HG02571 (cell line): Measurements from ENCODE around the gene PSMD3.
"Not testable (repeated sequence)": the region's sequence is repeated elsewhere in the genome, so short reads cannot be mapped to it uniquely, and the experiment has no call there.

Experiments
- ATAC-seq: cut with Tn5 transposase; IDR thresholded peaks from one replicate; pipeline ENCODE4 v1.9.1; 2021; ENCODE audit warnings: mild to moderate bottlenecking, moderate library complexity; ENCODE audit not compliant: unreplicated experiment

The PSMD3 gene

DNA sequence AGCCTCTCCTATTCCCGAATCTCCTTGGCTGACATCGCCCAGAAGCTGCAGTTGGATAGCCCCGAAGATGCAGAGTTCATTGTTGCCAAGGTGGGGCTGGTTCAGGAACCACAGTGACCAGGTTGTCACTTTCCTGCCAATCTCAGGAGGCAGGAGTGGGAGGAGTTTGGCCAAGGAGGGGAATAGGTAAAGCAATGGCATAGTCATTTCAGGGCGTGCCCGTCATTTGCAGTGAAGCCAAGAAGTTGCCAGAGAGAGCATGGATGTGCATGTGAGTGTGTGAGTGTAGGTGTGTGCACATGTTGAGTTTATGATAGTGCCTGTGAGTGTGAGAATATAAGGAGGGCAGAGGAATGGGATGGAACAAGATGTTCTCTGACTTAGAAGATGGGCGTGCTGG is 14.8 kb downstream of the PSMD3 start:
- no peak for ATAC-seq

DNA sequence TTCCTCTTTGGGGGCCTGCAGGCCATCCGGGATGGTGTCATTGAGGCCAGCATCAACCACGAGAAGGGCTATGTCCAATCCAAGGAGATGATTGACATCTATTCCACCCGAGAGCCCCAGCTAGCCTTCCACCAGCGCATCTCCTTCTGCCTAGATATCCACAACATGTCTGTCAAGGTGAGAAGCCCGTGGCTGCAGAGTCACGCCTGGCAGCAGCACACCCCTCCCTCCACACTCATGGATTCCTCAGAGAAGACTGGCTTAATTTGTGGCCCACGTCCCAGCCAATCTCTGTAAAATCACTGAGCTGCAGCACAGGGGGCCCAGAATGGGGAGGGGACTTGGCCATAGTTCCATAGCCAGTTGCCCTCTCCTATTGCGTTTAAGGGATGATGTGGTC is 15.6 kb downstream of the PSMD3 start:
- no peak for ATAC-seq

DNA sequence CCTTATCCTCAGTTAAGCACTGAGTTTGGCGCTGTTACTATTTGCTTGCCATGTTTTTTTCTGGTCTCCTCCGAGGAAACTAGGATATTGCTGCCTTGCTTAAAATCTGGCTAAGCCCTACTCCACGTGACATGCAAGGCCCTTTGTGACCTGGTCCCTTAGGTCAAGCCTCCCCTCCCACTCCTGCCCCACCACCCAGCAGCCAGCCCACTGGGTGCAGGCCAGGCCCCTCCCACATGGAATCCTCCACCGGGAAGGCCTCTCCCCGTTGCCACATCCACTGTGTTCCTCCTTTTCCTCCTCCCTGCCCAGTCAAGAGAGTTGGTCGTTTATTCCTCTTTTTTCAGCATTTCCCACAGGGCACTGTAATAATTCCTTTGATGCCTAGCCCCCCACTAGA is 16.2 kb downstream of the PSMD3 start:
- ATAC-seq: no peak

DNA sequence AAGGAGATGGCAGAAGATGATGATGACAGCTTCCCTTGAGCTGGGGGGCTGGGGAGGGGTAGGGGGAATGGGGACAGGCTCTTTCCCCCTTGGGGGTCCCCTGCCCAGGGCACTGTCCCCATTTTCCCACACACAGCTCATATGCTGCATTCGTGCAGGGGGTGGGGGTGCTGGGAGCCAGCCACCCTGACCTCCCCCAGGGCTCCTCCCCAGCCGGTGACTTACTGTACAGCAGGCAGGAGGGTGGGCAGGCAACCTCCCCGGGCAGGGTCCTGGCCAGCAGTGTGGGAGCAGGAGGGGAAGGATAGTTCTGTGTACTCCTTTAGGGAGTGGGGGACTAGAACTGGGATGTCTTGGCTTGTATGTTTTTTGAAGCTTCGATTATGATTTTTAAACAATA is 16.9 kb downstream of the PSMD3 start:
- ATAC-seq: no peak

DNA sequence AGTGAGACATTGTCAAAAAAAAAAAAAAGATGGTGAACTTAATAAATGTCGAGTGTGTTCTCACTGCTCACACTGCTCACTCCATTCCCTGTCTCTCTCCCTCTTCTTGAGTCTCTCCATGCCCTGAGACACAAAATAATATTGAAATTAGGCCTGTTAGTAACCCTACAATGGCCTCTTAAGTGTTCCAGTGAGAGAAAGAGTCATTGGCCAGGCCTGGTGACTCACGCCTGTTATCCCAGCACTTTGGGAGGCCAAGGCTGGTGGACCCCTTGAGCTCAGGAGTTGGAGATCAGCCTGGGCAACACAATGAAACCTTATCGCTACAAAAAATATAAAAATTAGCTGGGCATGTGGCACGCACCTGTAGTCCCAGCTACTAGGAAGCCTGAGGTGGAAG is 18.5 kb downstream of the PSMD3 start:
- ATAC-seq: no peak

DNA sequence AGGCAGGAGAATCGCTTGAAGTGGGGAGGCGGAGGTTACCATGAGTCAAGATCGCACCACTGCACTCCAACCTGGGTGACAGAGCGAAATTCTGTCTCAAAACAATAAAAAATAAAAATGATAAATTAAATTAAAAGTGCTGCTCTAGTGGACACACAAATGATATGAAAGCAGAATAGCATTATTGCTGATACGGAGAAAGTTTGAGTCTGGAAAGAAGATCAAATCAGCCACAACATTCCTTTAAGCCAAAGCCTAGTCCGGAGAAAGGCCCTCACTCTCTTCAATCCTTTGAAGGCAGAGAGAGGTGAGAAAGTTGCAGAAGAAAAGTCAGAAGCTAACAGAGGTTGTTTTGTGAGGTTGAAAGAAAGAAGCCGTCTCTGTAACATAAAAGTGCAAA is 19.6 kb downstream of the PSMD3 start:
- ATAC-seq: no peak

DNA sequence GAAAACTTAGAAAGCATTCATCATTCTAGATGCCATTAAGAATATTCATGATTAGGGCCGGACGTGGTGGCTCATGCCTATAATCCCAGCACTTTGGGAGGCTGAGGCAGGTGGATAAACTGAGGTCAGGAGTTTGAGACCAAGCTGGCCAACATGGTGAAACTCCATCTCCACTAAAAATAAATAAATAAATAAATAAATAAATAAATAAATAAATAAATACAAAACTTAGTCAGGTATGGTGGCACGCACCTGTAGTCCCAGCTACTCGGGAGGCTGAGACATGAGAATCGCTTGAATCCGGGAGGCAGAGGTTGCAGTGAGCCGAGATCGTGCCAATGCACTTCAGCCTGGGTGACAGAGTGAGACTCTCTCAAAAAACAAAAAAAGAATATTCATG is 20.7 kb downstream of the PSMD3 start:
- not testable (repeated sequence) for ATAC-seq

DNA sequence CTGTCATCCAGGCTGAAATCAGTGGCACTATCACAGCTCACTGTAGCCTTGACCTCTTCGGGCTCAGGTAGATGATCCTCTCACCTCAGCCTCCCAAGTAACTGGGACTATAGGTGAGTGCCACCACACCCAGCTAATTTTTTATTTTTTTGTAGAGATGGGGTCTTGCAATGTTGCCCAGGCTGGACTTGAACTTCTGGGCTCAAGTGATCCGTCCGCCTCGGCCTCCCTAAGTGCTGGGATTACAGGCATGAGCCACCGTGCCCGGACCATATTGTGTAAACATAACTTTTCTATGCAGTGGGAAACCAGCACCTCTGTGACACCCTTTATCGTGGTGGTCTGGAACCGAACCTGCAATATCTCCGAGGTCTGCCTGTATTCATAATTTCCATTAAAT is 23.5 kb downstream of the PSMD3 start:
- ATAC-seq: no peak

DNA sequence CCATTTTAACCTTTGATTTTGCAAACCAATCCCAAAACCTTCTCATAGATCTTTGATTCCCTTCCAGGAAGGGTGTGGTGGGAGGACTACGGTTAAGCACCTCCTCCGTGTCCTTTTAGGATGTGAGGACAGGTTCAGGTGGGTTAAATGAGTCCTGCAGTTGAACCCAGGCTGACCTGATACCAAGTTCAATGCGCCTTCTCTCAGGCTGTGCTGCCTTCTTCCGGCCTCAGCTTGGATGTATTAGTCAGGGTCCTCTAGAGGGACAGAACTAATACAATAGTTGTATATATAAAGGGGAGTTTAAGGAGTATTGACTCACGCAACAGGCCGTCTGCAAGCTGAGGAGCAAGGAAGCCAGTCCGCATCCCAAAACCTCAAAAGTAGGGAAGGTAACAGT is 24.1 kb downstream of the PSMD3 start:
- no peak for ATAC-seq

DNA sequence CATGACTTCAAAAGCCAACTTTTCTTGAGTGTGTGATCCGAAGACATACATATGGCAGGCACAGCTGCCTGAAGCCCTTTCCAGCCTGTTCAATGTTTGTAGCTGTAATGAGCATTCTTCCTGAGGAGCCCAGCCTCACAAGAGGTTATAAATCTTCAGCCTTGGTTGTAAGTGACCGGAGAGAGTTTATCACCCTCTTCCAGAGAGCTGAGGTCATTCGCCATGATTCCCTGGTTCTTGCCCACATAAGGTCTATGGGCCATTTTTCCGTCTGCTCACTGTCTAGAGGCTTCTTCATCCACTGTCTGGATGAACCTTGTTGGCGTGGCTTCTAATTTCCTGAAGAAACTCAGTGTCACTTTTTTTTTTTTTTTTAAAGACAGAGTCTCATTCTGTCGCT is 24.9 kb downstream of the PSMD3 start:
- no peak for ATAC-seq

DNA sequence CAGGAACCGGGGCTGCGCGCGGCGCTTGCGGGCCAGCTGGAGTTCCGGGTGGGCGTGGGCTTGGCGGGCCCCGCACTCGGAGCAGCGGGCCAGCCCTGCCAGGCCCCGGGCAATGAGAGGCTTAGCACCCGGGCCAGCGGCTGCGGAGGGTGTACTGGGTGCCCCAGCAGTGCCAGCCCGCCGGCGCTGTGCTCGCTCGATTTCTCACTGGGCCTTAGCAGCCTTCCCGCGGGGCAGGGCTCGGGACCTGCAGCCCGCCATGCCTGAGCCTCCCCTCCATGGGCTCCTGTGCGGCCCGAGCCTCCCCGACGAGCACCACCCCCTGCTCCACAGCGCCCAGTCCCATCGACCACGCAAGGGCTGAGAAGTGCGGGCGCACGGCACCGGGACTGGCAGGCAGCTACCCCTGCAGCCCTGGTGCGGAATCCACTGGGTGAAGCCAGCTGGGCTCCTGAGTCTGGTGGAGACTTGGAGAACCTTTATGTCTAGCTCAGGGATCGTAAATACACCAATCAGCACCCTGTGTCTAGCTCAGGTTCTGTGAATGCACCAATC is 30.4 kb downstream of the PSMD3 start:
- ATAC-seq: not testable (repeated sequence)

DNA sequence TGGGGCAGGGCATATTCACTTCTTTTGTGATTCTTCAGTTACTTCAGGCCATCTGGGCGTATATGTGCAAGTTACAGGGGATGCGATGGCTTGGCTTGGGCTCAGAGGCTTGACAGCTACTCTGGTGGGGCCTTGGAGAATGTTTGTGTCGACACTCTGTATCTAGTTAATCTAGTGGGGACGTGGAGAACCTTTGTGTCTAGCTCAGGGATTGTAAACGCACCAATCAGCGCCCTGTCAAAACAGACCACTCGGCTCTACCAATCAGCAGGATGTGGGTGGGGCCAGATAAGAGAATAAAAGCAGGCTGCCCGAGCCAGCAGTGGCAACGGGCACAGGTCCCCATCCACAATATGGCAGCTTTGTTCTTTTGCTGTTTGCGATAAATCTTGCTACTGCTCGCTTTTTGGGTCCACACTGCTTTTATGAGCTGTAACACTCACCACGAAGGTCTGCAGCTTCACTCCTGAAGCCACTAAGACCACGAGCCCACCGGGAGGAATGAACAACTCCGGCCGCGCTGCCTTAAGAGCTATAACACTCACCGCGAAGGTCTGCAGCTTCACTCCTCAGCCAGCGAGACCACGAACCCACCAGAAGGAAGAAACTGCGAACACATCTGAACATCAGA is 31.5 kb downstream of the PSMD3 start:
- ATAC-seq: not testable (repeated sequence)

DNA sequence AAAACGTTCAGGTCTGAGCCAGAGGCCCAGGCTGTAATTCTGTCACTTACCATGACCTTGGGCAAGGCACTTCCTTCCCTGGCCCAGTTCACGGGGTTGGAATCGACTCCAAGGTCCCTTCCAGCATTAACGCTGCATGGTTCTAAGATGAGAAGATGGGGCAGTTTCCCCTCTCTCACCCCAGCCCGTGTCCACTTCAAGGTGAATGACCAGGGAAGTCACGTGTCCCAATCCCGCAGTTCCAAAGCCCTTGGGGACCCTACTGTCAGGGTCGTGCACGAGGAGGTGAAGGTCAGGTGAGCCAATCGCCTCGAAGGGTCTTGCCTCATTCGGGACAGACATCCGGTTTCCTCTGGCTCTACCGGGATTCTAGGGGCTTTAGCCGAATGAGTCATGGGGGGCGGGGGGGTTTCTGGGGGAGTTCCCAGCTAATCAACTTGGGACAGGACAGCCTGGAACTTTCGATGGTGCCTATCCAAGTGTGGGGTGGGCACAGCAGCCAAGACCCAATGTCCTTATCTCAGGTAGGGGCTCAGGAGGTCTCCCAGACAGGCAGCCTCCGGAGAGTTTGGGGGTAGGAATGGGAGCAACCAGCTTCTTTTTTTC is 33.9 kb downstream of the PSMD3 start:
- ATAC-seq: no peak

DNA sequence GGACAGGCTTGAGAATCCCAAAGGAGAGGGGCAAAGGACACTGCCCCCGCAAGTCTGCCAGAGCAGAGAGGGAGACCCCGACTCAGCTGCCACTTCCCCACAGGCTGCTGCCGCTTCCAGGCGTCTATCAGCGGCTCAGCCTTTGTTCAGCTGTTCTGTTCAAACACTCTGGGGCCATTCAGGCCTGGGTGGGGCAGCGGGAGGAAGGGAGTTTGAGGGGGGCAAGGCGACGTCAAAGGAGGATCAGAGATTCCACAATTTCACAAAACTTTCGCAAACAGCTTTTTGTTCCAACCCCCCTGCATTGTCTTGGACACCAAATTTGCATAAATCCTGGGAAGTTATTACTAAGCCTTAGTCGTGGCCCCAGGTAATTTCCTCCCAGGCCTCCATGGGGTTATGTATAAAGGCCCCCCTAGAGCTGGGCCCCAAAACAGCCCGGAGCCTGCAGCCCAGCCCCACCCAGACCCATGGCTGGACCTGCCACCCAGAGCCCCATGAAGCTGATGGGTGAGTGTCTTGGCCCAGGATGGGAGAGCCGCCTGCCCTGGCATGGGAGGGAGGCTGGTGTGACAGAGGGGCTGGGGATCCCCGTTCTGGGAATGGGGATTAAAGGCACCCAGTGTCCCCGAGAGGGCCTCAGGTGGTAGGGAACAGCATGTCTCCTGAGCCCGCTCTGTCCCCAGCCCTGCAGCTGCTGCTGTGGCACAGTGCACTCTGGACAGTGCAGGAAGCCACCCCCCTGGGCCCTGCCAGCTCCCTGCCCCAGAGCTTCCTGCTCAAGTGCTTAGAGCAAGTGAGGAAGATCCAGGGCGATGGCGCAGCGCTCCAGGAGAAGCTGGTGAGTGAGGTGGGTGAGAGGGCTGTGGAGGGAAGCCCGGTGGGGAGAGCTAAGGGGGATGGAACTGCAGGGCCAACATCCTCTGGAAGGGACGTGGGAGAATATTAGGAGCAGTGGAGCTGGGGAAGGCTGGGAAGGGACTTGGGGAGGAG is 34.7 kb downstream of the PSMD3 start, which contains the start of gene CSF3:
TSS of gene CSF3 (plus strand) at position 436 of the 993 bp plus-strand sequence. CDS start at position 471, 35 bp downstream.
- no peak for ATAC-seq

DNA sequence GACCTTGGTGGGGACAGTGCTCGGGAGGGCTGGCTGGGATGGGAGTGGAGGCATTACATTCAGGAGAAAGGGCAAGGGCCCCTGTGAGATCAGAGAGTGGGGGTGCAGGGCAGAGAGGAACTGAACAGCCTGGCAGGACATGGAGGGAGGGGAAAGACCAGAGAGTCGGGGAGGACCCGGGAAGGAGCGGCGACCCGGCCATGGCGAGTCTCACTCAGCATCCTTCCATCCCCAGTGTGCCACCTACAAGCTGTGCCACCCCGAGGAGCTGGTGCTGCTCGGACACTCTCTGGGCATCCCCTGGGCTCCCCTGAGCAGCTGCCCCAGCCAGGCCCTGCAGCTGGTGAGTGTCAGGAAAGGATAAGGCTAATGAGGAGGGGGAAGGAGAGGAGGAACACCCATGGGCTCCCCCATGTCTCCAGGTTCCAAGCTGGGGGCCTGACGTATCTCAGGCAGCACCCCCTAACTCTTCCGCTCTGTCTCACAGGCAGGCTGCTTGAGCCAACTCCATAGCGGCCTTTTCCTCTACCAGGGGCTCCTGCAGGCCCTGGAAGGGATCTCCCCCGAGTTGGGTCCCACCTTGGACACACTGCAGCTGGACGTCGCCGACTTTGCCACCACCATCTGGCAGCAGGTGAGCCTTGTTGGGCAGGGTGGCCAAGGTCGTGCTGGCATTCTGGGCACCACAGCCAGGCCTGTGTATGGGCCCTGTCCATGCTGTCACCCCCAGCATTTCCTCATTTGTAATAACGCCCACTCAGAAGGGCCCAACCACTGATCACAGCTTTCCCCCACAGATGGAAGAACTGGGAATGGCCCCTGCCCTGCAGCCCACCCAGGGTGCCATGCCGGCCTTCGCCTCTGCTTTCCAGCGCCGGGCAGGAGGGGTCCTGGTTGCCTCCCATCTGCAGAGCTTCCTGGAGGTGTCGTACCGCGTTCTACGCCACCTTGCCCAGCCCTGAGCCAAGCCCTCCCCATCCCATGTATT is 35.7 kb downstream of the PSMD3 start:
- no peak for ATAC-seq

DNA sequence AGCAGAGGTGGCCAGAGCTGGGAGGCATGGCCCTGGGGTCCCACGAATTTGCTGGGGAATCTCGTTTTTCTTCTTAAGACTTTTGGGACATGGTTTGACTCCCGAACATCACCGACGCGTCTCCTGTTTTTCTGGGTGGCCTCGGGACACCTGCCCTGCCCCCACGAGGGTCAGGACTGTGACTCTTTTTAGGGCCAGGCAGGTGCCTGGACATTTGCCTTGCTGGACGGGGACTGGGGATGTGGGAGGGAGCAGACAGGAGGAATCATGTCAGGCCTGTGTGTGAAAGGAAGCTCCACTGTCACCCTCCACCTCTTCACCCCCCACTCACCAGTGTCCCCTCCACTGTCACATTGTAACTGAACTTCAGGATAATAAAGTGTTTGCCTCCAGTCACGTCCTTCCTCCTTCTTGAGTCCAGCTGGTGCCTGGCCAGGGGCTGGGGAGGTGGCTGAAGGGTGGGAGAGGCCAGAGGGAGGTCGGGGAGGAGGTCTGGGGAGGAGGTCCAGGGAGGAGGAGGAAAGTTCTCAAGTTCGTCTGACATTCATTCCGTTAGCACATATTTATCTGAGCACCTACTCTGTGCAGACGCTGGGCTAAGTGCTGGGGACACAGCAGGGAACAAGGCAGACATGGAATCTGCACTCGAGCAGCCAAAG is 36.9 kb downstream of the PSMD3 start:
- no peak for ATAC-seq

DNA sequence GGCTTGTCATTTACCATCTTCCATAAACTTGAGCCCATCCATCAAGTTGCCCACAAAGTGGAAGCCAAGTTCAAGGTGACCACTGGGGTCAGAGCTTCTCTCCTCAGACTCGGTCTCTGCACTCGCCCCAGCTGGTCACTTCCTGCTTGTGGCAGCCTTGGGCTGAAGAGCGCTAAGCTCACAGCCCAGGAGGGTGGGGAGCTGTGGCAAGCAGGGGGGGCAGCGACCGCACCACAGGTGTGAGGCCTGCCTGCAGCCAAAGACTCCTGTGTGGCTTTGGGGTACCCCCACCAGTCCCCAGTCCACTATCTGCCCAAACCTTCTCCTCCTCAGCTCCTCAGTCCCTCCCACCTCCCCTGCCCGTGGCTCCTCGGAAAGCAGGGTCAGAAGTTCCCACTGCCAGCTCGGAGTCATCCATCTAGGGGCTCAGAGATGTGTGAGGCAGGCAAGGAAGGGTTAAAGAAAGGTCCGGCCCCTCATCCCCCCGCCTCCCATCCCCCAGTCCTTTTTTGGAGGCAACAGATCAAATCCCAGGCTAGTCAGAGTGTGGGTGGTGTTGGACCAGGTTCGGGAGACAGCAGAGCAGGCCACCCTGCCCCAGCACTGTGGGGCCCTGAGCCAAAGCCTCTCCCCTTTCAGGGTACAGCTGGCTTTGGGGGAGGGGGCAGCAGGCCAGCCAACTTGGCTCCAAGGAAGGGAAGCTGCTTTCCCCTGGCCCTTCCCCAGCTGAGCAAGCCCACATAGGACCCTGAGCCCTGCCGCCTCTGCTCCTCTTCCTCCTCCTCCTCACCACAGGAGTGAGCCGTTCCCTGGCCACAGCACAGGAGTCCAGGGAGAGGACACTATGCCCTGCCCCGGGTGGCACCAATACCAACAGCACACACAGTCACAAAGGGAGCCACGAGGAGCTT is 37.9 kb downstream of the PSMD3 start:
- ATAC-seq: no peak

DNA sequence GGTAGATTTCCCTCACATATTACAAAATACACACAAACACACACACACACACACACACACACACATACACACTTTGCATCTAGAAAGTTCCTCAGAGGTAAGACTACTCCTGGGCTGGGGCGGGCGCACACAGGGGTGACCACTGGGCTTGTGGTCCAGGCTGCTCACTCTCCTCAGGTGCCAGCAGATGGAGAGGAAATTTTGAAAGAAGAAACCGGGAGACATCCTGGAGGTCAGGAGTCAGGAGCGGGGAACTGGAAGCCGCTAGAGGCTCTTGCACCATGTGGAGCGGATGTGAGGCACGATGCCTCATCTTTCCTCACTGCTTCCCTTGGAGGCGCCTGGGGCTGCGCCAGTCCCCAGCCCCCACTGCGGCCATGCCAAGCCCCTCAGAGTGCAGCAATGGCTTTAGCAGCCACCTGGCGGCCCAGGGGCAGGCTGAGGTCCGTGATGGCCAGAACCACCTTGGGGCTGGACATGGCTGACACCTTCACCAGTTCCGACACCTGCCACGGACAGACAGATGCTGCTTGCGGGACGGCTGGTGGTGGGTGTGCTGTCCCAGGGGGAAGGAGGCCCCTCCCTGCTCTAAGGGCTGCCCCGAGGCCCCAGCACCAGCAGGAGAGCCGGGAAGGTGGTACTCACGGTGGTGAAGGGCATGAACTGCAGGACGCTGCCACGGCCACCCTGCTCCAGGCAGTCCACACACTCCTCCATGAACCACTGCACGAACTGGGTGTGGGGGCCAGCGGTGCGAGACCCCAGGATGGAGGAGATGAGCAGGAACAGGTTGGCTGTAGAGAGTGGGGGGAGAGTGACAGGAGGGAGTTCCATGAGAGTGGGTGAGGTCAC is 38.8 kb downstream of the PSMD3 start:
- ATAC-seq: no peak
